Stimulated activated CD4-positive, alpha-beta T cell treated with anti-CD3 and anti-CD28 coated beads, Interleukin-4, amount 100 ng/mL, for 4 hours (primary cell): ENCODE measurements around the gene SPC24.
"Not testable (repeated sequence)": the region's sequence is repeated elsewhere in the genome, so short reads cannot be mapped to it uniquely, and the experiment has no call there.

Experiments used
- DNase-seq, 2 experiments: peaks; one replicate each; pipeline ENCODE4 v3.0.0-alpha.2; 2020

SPC24 gene

DNA sequence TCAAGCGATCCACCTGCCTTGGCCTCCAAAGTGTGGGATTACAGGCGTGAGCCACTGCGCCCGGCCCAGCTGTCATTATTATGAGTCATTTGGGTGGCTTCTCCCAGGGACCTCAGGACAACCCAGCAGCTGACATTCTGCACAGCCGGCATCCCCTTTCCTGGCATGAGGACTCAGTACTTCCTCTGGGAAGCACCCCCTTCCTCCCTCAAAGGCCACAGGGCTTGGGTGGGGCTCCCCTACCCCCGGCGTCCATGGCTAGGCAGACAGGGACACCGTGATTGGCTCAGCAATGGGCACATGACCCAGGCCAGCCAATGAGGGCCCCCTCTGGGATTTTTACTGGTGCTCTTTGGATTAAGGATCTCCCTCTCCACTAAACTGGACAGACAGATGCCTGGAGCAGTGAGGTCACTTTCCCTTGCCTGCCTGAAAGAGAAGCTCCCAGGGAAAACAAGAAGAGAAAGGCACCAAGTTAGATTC is 35.7 kb upstream of the SPC24 start:
- no peak for DNase-seq

DNA sequence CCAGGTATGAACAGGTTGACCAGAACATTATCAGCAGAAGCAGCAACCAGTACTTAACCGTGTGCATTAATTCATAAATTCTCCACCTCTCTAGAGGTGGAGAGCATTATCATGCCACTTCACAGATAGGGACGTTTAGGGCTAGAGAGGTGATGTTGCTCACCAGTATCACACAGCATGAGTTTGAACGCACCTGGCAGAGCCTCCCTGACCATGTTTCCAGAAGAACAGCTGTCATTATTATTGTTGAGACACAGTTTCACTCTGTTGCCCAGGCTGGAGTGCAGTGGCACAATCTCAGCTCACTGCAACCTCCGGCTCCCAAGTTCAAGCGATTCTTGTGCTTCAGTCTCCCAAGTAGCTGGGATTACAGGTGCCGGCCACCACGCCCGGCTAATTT is 34.9 kb upstream of the SPC24 start:
- no peak for DNase-seq

DNA sequence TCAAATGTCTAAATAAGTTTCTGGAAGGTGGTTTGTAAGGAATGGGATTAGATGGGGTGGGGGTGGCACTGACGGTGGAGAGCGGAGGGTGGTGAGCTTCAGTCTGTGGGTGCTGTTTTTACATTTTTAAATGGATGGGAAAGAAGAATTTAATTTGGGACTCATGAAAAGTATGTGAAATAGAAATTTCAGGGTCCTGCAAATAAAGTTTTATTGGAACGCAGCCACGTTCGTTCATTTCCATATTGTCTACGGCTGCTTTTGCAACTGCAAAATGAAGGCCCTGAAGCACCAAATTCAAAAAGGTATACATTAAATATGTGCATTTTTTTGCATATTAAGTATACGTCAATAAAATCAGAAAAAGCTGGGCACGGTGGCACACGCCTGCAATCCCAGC is 31.9 kb upstream of the SPC24 start:
- DNase-seq = no peak

DNA sequence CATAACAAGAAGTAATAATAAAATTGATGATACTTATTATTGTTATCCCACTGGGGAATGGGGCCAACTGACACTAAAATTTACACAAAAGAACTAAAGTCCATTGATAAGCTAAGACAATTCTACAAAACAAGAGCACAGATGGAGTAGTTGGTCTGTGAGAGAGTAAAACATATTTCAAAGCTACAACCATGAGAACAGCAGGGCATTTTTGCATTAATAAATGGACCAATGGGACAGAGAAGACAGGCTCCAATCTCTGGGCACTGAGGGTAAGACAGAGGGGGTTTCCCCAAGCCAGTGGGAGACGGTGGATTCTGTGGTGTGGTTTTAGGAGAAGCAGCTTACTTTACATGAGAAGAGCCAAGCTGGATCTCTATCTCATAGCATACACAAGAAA is 27.4 kb upstream of the SPC24 start:
- no peak for DNase-seq

DNA sequence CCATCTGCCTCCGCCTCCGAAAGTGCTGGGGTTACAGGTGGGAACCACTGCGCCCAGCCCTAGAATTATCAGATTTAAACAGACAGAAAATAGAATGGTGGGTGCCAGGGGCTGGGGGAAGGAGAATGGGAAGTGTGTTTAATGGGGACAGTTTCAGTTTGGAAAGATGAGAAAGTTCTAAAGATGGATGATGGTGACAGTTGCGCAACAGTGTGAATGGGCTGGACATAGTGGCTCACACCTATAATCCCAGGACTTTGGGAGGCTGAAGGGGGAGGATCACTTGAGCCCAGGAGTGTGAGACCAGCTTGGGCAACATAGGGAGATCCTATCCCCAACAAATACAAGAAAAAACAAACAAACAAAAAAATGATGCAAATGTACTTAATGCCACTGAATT is 25.9 kb upstream of the SPC24 start:
- DNase-seq = no peak

DNA sequence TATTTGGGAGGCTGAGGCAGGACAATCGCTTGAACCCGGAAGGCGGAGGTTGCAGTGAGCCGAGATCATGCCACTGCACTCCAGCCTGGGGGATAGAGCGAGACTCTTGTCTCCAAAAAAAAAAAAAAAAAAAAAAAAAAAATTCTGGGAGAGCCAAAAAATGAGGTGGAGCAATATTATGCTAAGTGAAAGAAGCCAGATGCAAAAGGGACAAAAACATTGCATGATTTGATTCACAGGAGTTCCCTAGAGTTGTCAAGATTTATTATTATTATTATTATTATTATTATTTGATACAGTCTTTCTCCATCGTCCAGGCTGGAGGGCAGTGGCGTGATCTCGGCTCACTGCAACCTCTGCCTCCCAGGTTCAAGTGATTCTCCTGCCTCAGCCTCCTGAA is 25.4 kb upstream of the SPC24 start:
- not testable (repeated sequence) for DNase-seq

DNA sequence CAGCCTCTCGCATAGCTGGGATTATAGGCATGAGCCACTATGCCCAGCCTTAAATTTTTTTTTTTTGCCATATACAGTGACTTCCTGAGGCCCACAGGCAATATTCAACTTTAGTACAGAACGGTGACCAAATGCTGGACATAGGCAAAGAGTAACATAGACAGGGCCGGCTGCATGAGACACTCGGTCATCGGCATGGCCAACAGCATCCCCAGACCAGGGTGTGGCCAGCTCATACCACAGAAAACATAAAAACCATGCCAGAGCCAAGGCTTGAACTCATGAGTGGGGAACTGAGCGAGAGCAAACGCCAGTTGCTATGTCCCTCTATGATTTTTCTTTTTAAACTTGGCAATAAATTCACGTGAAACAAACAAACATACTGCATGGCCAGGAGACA is 24.8 kb upstream of the SPC24 start:
- no peak for DNase-seq

DNA sequence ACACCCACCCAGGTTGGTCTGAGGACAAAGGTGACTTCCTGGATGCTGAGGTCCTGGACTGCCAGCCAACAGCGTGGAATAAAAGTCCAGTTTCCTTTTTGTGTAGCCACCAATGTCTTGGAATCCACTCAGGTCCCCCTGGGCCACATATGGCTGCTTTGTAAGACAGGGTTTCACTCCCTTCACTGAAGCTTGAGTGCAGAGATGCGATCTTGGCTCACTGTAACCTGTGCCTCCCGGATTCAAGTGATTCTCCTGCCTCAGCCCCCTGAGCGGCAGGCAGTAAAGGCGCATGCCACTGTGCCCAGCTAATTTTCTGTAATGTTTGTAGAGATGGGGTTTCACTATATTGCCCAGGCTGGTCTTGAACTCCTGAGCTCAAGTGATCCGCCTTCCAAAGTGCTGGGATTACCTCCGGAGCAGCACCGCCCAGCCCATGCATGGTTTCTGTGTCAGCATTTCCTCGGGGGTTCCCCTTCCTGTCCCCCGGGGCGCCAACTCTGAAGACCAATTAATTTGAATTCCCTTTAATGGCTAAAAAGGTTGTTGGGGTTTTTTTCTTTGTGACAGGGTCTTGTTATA is 24.2 kb upstream of the SPC24 start:
- no peak for DNase-seq

DNA sequence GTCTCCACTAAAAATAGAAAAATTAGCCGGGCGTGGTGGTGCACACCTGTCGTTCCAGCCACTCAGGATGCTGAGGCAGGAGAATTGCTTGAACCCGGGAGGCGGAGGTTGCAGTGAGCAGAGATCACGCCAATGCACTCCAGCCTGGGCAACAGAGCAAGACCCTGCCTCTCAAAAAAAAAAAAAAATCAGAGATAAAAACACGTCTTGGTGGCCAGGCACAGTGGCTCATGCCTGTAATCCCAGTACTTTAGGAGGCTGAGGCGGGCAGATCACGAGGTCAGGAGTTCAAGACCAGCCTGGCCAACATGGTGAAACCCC is 23.5 kb upstream of the SPC24 start:
- not testable (repeated sequence) for DNase-seq

DNA sequence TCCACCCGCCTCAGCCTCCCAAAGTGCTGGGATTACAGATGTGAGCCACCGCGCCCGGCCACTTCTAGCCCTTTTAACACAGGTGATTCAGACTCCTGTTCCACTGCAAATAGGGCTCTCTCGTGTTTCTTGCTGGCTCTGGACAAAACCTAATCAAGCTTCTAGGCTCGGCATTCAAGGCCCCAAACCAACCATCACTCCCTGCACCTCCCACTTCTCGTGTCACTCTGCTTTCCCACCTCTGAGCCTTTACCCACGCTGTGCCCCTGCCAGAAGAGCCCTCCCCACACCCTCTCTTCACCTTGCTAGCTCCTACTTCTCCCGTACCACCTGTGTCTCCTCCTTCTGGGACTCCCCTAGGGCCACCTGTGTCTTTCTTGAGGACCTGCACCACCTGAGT is 22.0 kb upstream of the SPC24 start:
- no peak for DNase-seq

DNA sequence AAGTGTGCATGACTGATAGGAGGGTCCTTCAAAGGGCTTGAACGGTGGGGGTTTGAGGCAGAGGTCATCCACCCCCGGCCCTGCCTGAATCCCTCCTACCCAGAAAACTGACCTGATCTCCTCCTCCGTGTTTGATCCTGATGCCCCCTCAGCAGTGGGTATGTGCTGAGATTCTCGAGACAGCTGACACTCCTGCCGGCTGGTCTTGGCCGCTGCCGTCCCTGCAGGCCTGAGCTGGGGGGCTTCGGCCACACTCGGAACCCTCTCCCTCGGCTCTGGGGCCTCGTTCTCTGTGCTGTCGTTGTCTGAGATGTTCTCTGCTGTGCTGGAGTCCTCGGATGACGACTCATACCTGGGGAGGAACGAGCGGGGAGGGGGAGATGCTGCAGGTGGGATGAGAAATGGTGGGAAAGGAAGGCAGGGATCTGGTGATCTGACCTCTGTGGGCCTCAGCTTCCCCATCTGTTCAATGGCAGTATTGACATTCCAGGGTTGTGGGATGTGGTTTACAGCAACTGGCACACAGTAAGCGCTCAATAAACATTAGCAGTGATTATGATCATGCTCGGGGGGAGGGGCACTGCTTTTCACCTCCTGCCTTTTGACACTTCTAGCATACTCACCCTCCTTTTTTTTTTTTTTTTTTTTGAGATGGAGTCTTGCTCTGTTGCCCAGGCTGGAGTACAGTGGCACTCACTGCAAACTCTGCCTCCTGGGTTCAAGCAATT is 21.0 kb upstream of the SPC24 start:
- DNase-seq = no peak

DNA sequence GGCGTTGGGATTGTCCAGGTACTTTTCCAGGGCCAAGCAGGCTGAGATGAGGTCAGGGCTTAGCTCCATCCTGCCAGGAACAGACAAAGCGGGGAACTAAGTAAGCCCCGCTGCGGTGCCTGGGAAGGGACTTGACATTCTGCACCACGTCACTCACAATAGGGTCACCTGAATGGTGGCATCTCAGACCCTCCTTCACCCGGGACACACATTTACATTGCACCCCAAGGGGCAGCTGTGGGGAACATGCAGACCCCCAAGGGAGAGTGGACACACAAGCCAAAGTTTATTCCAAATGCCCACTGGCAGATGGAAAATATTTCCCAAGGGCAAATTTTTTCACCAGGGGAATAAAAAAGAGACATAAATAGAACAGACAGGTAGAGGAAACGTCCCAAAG is 20.3 kb upstream of the SPC24 start:
- no peak for DNase-seq

DNA sequence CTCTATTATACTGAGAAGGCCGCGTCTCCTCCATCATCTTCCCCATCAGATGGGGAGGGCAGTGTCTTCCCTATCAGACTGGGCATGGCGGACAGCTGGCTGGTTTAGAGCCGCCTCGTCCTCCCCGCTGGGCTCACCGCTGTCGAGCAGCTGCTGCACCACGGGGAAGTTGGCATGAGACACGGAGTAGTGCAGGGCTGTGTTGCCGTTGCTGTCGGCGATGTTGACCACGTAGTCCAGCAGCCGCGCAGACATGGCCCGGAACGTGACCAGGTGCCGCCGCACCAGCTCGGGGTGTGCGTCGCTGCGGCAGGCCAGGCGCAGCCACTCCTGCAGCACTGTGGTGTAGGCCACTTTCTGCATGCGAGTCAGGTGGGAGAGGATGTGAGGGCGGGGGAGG is 18.8 kb upstream of the SPC24 start:
- DNase-seq = no peak

DNA sequence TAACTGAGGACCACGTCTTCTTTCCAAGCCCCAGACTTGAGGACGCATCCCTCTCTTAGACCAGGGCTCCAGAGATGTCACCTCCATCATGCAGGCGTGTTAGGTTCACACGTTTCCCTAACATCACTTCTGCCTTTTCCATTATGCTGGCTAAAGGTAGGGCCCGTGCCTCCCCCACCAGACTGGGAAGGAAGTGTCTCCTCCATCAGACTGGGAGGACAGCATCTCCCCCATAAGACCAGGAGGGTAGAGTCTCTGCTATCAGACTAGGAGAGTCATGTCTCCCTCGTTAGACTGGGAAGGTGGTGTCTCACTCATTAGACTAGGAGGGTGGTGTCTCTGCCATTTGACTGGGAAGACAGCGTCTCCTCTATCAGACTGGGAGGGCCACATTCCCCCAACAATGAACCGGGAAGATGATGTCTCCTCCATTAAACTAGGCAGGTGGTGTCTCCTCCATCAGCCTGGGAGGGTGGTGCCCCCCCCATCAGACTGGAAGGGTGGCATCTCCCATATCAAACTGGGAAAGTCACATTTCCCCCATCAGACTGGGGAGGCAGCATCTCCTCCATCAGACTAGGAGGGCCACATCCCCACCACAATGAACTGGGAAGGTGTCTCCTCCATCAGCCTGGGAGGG is 18.1 kb upstream of the SPC24 start:
- no peak for DNase-seq

DNA sequence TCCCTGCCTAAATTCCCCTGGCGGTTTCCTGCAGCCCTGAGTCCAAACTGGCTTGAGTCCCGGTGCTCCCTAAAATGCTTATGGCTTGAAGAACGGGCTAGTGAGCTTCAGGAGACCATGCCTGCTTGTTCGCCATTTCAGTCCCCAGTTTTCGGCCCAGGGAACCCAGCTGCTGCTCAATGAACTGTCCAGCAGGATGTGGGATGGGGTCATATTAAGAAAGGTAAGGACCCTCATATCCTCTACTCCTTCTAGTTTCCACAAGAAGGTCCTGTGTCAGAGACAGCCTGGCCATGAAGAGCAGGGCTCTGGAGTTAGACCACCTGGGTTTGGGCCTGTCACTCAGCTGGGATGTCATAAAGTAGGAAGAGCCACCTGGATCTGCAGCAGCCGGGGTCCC is 17.0 kb upstream of the SPC24 start:
- no peak for DNase-seq

DNA sequence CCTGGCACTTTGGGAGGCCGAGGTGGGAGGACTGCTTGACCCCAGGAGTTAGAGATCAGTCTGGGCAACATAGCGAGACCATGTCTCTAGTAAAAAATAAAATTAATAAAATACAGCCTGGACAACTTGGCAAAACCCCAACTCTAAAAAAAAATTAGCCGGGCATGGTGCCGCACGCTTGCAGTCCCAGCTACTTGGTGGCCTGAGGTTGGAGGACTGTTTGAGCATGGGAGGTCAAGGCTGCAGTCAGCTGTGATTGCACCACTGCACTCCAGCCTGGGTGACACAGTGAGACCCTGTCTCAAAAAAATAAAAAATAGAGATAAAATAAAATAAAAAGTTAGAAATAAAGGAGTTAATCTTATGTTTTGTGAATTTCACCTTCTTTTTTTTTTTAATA is 15.6 kb upstream of the SPC24 start:
- DNase-seq = no peak

DNA sequence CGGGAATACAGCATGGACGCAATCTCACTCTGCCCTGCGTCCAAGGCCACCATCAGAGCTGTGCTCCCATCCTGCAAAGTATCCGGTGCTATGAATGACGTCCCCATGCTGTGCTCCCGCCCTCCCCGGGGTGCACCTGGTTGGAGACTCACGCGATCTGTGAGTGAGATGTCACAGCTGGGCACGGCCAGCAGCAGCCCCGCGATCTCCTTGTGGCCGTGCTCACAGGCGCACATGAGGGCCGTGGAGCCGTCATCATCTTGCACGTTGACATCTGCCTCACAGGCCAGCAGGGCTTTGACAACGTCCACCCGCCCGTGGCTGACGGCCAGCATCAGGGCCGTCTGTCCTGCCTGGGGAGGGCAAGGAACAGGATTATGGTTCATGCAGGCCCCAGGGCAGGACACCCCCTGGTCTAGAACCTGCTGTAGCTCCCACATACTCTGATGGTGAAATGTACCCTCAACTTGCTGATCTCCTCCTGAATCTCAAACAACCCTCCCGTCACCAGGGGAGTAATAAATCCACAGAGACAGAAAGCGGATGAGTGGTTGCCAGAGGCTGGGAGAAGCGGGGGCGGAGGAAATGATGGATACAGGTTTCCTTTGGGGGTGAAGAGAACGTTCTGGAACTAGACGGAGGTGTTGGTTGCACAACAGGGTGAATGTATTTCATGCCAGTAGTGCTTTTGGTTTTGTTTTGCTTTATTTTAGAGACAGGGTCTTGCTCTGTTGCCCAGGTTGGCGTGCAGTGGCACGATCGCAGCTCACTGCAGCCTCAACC is 14.5 kb upstream of the SPC24 start:
- DNase-seq = no peak

DNA sequence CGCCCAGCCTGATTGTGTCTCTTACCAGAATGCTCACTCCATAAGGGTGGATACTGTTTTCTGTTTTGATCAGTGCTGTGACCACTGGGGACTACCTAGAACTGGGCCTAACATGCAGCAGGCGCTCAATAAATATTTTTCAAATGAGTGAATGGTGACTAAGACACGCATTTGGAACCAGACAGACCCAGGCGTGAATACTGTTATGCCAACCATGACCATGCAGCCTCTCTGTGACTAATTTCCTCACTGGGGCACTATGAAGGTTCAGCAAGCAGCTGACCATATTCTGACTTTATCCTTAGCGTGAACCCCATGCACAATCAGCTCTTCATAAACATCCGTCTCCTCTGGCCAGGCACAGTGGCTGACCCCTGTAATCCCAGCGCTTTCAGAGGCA is 13.0 kb upstream of the SPC24 start:
- DNase-seq = no peak

DNA sequence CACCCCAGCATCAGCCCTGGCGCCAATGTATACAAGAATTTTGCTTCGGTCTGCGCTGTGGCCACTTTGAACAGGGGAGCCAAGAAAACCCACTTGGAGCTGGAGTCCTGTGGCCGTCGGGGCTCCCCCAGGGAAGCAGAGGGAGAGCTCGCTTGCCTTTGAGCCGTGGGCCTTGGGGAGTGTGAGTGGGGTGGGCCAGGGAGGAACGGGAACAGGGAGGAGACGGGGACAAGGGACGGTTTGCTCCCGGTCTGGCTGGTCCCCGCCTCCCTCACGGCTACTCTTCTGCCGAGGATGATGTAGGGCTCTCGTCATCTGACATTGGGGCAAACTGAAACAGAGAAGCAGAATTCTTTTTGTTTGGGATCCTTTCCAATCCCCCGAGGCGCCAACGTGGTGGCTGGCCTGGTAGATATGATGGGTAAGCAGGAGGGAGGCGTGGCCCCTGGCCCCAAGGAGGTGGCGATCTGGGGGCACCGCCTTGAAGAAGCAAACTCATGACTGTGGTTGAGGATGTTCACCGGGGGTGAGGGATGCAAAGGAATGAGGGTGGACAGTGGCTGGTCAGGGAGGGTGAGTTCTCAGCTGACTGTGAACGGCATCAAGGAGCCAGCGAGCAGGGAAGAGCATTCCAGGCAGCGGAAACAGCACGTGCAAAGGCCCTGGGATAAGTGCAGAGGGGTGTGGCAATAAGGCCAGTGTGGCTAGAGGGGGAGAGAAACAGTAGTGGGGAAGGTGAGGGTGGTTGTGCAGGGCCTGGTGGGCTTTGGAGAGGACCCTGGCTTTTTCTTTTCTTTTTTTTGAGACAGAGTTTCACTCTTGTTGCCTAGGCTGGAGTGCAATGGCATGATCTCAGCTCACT is 10.9 kb upstream of the SPC24 start:
- no peak for DNase-seq

DNA sequence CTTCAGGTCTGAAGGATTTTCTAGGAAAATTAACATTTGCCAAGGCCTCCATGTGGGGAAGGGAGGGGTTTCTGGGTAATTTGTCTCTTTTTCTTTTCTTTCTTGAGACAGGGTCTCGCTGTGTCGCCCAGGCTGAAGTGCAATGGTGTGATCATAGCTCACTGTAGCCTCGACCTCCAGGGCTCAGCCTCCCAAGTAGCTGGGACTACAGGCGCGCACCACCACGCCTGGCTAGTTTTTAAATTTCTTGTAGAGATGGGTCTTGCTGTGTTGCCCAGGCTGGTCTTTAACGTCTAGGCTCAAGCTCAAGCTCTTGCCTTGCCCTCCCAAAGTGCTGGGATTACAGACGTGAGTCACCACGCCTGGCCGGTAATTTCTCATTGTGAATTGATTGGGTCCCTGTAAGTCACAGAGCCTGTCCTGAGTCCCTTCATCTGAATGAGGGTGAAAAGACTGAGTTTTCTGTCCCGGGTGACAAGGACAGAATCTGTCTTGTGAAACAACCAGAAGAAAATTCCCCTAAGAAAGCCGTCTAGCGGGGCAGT is 10.0 kb upstream of the SPC24 start:
- DNase-seq = no peak

DNA sequence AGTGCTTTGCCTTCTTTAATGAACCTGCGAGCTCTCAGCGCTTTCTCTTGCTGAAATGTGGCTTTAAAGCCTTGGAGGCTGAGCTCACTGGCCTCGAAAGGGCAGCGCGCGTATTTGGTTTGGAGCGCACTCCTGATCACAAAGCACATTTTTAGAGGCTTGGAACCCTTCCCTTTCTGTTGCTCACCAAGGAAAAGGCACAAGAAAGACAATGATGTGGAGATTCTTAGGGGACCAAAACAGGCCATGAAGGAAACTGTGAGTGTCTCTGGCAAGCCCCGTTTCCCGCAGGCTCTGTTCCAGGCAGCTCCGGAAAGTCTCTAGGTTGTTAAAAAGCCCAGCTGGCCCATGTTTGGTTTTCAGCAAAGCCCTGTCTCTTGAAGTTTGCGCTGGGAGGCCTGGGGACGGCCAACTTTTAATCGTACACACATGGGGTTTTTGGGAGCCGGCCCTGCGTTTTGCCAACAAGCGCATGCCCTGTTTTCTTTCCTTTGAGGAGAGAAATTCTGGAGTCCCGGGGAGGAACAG is 9.4 kb upstream of the SPC24 start:
- DNase-seq = no peak

DNA sequence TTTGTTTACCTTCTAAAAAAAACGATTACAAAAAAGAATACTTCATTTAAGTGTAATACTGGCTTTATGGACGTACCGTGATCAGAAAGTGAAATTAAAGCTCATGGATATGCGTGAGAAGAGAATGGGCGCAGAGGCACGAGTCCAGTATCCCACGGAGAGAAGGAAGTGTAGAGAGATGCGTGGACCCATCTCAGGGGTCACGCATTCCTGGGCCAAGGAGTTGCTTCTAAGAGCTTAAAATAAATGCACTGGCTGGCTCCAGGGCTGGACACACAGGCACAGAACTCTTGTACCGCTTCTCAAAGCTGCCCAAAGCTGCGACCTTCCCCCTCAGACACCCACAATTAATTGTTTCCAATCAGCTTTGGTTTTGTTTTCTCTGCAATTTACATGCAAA is 8.7 kb upstream of the SPC24 start:
- no peak for DNase-seq
